Thoracic aorta (tissue), 2 donors: Measurements from ENCODE around the gene UBC. TPM values are rescaled to one million over a fixed set of nuclear protein-coding genes. Genes with fewer than 3 reads are reported as not detected.
"Not testable (repeated sequence)": the region's sequence is repeated elsewhere in the genome, so short reads cannot be mapped to it uniquely, and the experiment has no call there.

Experiments
- ATAC-seq: fragments of 150-250 bp; one replicate; pipeline ENCODE4 v1.8.0; 2017; ENCODE audit warnings: low read depth; ENCODE audit not compliant: insufficient number of reproducible peaks, low FRiP score
- DNase-seq: peaks from one replicate; pipeline ENCODE4 v3.0.0-alpha.2; 2020; ENCODE audit warnings: low spot score
- H3K27ac ChIP-seq, 2 donors: fragments of 200-600 bp; sonication (generic); 1 replicate in 1 of 2; 2 replicates in 1 of 2; pipeline ENCODE4 v1.5.1; 2016; ENCODE audit warnings: mild to moderate bottlenecking in 2 of 2, moderate library complexity in 2 of 2
- H3K27me3 ChIP-seq: fragments of 200-600 bp; sonication (generic); replicated peaks from 2 replicates; pipeline ENCODE4 v1.6.0; 2016; ENCODE audit warnings: mild to moderate bottlenecking; ENCODE audit not compliant: insufficient read depth
- H3K36me3 ChIP-seq: fragments of 200-600 bp; sonication (generic); one replicate; pipeline ENCODE4 v1.5.1; 2016
- H3K4me1 ChIP-seq, 2 donors: fragments of 200-600 bp; sonication (generic); 1 replicate in 1 of 2; 2 replicates in 1 of 2; pipeline versions ENCODE4 v1.5.1 to v1.6.0; 2016; ENCODE audit warnings: low read depth in 2 of 2, mild to moderate bottlenecking in 1 of 2; ENCODE audit not compliant: control insufficient read depth in 1 of 2
- H3K4me3 ChIP-seq: fragments of 200-600 bp; sonication (generic); 2 replicates; pipeline ENCODE4 v1.5.1; 2016; ENCODE audit warnings: mild to moderate bottlenecking
- H3K9me3 ChIP-seq: fragments of 200-600 bp; sonication (generic); 2 replicates; pipeline ENCODE4 v1.5.1; 2016
- total RNA-seq, 2 donors: library from RNA; depleted of rRNA; stranded (reverse); fragments of >200 nt; gene quantifications; one replicate each; pipeline versions ENCODE4 v1.1.0 to v1.2.3, GENCODE V29; 2016
- TF ChIP-seq, protein P1 (sequence below): fragments of 200-600 bp; sonication (generic); IDR thresholded peaks from one replicate; pipeline ENCODE4 v1.5.1; 2019; ENCODE audit warnings: antibody characterized with exemption

The UBC gene
- total RNA-seq, 2 donors from 2014 or later, result 1,069 to 1,422 TPM

GRCh38 chr12:124927201-124928094 is 13.0 kb upstream of the UBC start:
- Histone ChIP-seq H3K27me3 (no peaks in the 10 kb centered on the region), H3K9me3 (no peaks in the 10 kb centered on the region), H3K36me3 (no peaks in the 10 kb centered on the region), H3K27ac (peak overlapping the region; percentile 94 to 97), H3K4me1 (peaks cover 8 to 10% of the 10 kb centered on the region in 2 donors), H3K4me3 (peak overlapping the region; percentile 85)
- ATAC-seq (peak; percentile 93), DNase-seq (peak; percentile 64)
- TF ChIP-seq, protein P1, sequence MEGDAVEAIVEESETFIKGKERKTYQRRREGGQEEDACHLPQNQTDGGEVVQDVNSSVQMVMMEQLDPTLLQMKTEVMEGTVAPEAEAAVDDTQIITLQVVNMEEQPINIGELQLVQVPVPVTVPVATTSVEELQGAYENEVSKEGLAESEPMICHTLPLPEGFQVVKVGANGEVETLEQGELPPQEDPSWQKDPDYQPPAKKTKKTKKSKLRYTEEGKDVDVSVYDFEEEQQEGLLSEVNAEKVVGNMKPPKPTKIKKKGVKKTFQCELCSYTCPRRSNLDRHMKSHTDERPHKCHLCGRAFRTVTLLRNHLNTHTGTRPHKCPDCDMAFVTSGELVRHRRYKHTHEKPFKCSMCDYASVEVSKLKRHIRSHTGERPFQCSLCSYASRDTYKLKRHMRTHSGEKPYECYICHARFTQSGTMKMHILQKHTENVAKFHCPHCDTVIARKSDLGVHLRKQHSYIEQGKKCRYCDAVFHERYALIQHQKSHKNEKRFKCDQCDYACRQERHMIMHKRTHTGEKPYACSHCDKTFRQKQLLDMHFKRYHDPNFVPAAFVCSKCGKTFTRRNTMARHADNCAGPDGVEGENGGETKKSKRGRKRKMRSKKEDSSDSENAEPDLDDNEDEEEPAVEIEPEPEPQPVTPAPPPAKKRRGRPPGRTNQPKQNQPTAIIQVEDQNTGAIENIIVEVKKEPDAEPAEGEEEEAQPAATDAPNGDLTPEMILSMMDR, result no peak

GRCh38 chr12:124925782-124926181 is 11.3 kb upstream of the UBC start:
- not testable (repeated sequence) for H3K27me3 ChIP-seq, ATAC-seq, DNase-seq, H3K36me3 ChIP-seq, H3K9me3 ChIP-seq, H3K4me3 ChIP-seq, H3K27ac ChIP-seq
- H3K4me1 ChIP-seq, result peaks cover 20 to 26% of the 10 kb centered on the region in 2 donors

- Histone ChIP-seq H3K27ac (no peak overlapping the region), H3K4me1 (peaks cover 23 to 26% of the 10 kb centered on the region in 2 donors), H3K9me3 (no peaks in the 10 kb centered on the region), H3K27me3 (no peaks in the 10 kb centered on the region), H3K36me3 (no peaks in the 10 kb centered on the region), H3K4me3 (no peak overlapping the region)
- no peak for DNase-seq
- ATAC-seq, result no peak
- TF ChIP-seq, protein P1, result no peak
Measured at GRCh38 chr12:124925117-124925516, 10.7 kb upstream of the UBC start.

- H3K27ac ChIP-seq, result no peak overlapping the region
- ATAC-seq (no peak), DNase-seq (no peak)
- TF ChIP-seq, protein P1, result no peak
- no peak overlapping the region for H3K4me3 ChIP-seq
- no peaks in the 10 kb centered on the region for H3K9me3 ChIP-seq
- H3K36me3 ChIP-seq, result no peaks in the 10 kb centered on the region
- H3K4me1 ChIP-seq, result peaks cover 27 to 36% of the 10 kb centered on the region in 2 donors
- no peaks in the 10 kb centered on the region for H3K27me3 ChIP-seq
Measured at GRCh38 chr12:124923905-124924734, 9.7 kb upstream of the UBC start.

- ATAC-seq, result no peak
- no peak for DNase-seq
- peaks cover 29 to 46% of the 10 kb centered on the region in 2 donors for H3K4me1 ChIP-seq
Measured at GRCh38 chr12:124921200-124922031, 7.0 kb upstream of the UBC start.

More at GRCh38 chr12:124921200-124922031, 7.0 kb upstream of the UBC start:
- TF ChIP-seq, protein P1, result no peak
- H3K36me3 ChIP-seq, result no peaks in the 10 kb centered on the region
- peak overlapping the region; percentile 65 for H3K4me3 ChIP-seq
- no peaks in the 10 kb centered on the region for H3K27me3 ChIP-seq
- peak overlapping the region; percentile 97 to 100 for H3K27ac ChIP-seq
- no peaks in the 10 kb centered on the region for H3K9me3 ChIP-seq
